Measurements from ENCODE around the gene CAMK1. TPM values are rescaled to one million over a fixed set of nuclear protein-coding genes. Genes with fewer than 3 reads are reported as not detected.

The CAMK1 gene
- total and polyA plus RNA-seq, 3 experiments from 2014 or later, result 2.9 to 27.4 (median 27.0) TPM

DNA sequence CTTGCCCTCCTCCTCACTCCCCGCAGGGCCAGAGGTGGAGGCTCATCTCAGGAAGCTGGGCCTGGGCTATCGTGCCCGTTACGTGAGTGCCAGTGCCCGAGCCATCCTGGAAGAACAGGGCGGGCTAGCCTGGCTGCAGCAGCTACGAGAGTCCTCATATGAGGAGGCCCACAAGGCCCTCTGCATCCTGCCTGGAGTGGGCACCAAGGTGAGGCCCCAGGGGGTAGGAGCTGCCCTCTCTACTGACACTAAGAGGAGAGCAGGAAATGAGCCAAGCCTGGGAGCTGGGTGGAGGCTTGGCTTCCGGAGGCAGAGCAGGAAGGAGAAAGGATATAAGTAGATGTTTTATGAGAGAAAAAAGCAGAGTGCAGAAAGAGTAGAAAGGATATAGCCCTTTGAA is 15.1 kb downstream of the CAMK1 start:
- H3K36me3 Mint-ChIP-seq, result peaks cover 12 to 77% (median 14%) of the 10 kb centered on the region in 3 donors
- H3K36me3 ChIP-seq (ENCODE audit: insufficient read depth, low read length), result peaks cover 16% of the 10 kb centered on the region
- CTCF ChIA-PET, result no interaction called here
- peaks cover 0 to 2% (median 0%) of the 10 kb centered on the region in 5 donors for H3K9me3 Mint-ChIP-seq
- no peak for DNase-seq
- POLR2A ChIA-PET, result interaction anchor here (1.3 kb wide), 1 partner anchor 23 kb away, joined by 5 read pairs; the partner anchor contains the start of gene BRPF1
- H3K27ac Mint-ChIP-seq, result peak overlapping the region in 2 of 8 donors; percentile 32 to 77
- H3K27me3 Mint-ChIP-seq, result peaks cover 0 to 3% of the 10 kb centered on the region in 2 donors
- H3K4me3 ChIP-seq (ENCODE audit: low read length), result no peak overlapping the region
- no peaks in the 10 kb centered on the region for H3K9me3 ChIP-seq (ENCODE audit: low read length)
- H3K4me1 Mint-ChIP-seq, result peaks cover 32 to 46% (median 41%) of the 10 kb centered on the region in 3 donors
- H3K27me3 ChIP-seq (ENCODE audit: insufficient read depth, low read length, poor library complexity, severe bottlenecking), result no peaks in the 10 kb centered on the region
- H3K4me3 Mint-ChIP-seq, result peak overlapping the region in 1 of 7 donors; percentile 52
- H3K4me1 ChIP-seq (ENCODE audit: insufficient read depth, low read length), result peaks cover 28% of the 10 kb centered on the region
- no peak overlapping the region for H3K27ac ChIP-seq (ENCODE audit: low read depth, low read length)

DNA sequence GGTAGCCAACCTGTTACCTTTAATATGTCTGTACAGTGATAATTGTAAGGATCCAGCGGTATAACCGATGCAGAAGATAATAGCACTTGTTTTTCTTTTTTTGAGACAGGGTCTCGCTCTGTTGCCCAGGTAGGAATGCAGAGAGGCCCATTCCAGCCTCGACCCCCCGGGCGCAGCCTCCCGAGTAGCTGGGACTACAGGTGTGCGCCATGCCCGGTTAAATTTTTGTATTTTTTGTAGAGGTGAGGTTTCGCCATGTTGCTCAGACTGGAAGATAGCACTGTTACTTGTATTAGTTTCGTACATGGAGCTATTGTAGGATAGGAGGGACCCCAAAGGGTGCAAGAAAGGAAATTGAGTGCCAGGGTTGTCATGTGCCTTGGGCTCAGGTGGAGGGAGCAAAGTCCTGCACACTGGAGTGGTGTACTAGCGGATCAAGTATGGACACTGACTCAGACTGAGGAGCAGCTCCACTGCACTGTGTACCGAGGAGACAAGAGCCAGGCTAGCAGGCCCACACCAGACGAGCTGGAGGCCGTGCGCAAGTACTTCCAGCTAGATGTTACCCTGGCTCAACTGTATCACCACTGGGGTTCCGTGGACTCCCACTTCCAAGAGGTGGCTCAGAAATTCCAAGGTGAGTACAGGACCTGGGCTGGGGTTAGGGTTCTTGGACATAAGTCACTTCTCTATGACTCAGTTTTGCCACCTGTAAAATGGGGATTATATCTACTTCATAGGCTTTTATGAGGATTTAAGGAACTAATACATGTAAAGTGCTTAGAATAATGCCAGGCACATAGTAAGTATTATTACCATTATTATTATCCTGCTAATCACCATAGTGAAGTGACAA is 19.0 kb downstream of the CAMK1 start:
- H3K4me1 Mint-ChIP-seq, result peaks cover 39 to 58% (median 49%) of the 10 kb centered on the region in 3 donors
- peaks cover 33% of the 10 kb centered on the region for H3K4me1 ChIP-seq (ENCODE audit: insufficient read depth, low read length)
- DNase-seq, result no peak
- H3K36me3 Mint-ChIP-seq, result peaks cover 0 to 78% (median 10%) of the 10 kb centered on the region in 3 donors
- peak overlapping the region; percentile 91 to 97 (median 94) for H3K4me3 Mint-ChIP-seq
- peak overlapping the region; percentile 95 for H3K4me3 ChIP-seq (ENCODE audit: low read length)
- peak overlapping the region; percentile 76 for H3K27ac ChIP-seq (ENCODE audit: low read depth, low read length)
- H3K36me3 ChIP-seq (ENCODE audit: insufficient read depth, low read length), result peaks cover 16% of the 10 kb centered on the region
- CTCF ChIA-PET, result interaction anchor here (0.6 to 1.9 kb wide), 5 partner anchors 18 to 89 kb away, joined by 3 to 5 read pairs (median 4); partner anchors contain the start of genes ARPC4 and TADA3
- H3K9me3 ChIP-seq (ENCODE audit: low read length), result no peaks in the 10 kb centered on the region
- H3K27me3 ChIP-seq (ENCODE audit: insufficient read depth, low read length, poor library complexity, severe bottlenecking), result no peaks in the 10 kb centered on the region
- peaks cover 0 to 2% (median 0%) of the 10 kb centered on the region in 5 donors for H3K9me3 Mint-ChIP-seq
- peaks cover 0 to 4% of the 10 kb centered on the region in 2 donors for H3K27me3 Mint-ChIP-seq
- peak overlapping the region; percentile 40 to 98 (median 91) for H3K27ac Mint-ChIP-seq
- POLR2A ChIA-PET, result interaction anchor here (1.2 to 2.5 kb wide), 3 partner anchors 19 to 93 kb away, joined by 4 to 23 read pairs (median 5); partner anchors contain the start of genes ARPC4, BRPF1 and RPUSD3

DNA sequence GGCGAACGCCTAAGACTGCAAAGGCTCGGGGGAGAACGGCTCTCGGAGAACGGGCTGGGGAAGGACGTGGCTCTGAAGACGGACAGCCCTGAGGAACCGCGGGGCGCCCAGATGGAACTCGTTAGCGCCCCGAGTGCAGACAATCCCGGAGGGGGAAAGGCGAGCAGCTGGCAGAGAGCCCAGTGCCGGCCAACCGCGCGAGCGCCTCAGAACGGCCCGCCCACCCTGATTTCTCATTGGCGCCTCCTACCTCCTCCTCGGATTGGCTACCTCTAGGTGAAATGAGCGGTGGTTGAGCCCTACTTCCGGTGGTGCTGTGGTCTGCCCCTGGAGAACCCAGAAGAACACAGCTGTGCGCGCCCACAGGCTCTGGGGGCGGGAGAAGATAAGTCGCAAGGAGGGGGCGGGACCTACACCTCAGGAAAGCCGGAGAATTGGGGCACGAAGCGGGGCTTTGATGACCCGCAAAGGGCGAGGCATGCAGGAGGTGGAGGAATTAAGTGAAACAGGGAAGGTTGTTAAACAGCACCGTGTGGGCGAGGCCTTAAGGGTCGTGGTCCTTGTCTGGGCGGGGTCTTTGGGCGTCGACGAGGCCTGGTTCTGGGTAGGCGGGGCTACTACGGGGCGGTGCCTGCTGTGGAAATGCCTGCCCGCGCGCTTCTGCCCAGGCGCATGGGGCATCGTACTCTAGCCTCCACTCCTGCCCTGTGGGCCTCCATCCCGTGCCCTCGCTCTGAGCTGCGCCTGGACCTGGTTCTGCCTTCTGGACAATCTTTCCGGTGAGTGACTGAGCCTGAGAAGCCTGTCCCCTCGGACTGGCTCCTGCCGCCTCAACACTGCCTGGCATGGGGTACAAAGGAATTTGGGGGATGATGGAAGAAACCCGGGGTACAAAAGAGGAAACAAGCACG is 19.8 kb downstream of the CAMK1 start, which contains the start of gene OGG1:
Gene OGG1, plus strand, starts transcription at position 308 of the 911 bp plus-strand sequence. Its CDS starts 335 bp downstream, at position 643.
- peaks cover 25% of the 10 kb centered on the region for H3K36me3 ChIP-seq (ENCODE audit: insufficient read depth, low read length)
- POLR2A ChIA-PET, result interaction anchor here (0.8 to 2.5 kb wide), 5 partner anchors 18 to 353 kb away, joined by 3 to 23 read pairs (median 5); partner anchors contain the start of genes ARPC4, BRPF1, RPUSD3 and TADA3

GRCh38 chr3:9749296-9749644 is 20.5 kb downstream of the CAMK1 start:
- H3K4me3 Mint-ChIP-seq, result peak overlapping the region; percentile 91 to 97 (median 94)
- Histone ChIP-seq H3K4me3 (ENCODE audit: low read length) (peak overlapping the region; percentile 95), H3K36me3 (ENCODE audit: insufficient read depth, low read length) (peaks cover 31% of the 10 kb centered on the region), H3K27me3 (ENCODE audit: insufficient read depth, low read length, poor library complexity, severe bottlenecking) (no peaks in the 10 kb centered on the region), H3K27ac (ENCODE audit: low read depth, low read length) (peak overlapping the region; percentile 76), H3K9me3 (ENCODE audit: low read length) (no peaks in the 10 kb centered on the region), H3K4me1 (ENCODE audit: insufficient read depth, low read length) (peaks cover 24% of the 10 kb centered on the region)
- H3K9me3 Mint-ChIP-seq, result peaks cover 0 to 2% (median 0%) of the 10 kb centered on the region in 5 donors
- CTCF ChIA-PET, result interaction anchor here (0.9 to 2.2 kb wide), 5 partner anchors 17 to 60 kb away, joined by 3 to 8 read pairs (median 4); partner anchors contain the start of genes ARPC4 and TADA3
- H3K36me3 Mint-ChIP-seq, result peaks cover 0 to 81% (median 15%) of the 10 kb centered on the region in 3 donors
- POLR2A ChIA-PET, result interaction anchor here (0.8 to 2.5 kb wide), 4 partner anchors 17 to 353 kb away, joined by 3 to 23 read pairs (median 10); partner anchors contain the start of genes ARPC4, BRPF1 and TADA3
- H3K4me1 Mint-ChIP-seq, result peaks cover 35 to 48% (median 40%) of the 10 kb centered on the region in 3 donors
- peaks cover 0 to 4% of the 10 kb centered on the region in 2 donors for H3K27me3 Mint-ChIP-seq
- no peak for DNase-seq
- peak overlapping the region; percentile 83 to 98 (median 92) for H3K27ac Mint-ChIP-seq

More for the DNA sequence above, 19.8 kb downstream of the CAMK1 start, which contains the start of gene OGG1:
- Mint-ChIP-seq H3K4me1 (peaks cover 39 to 54% (median 46%) of the 10 kb centered on the region in 3 donors), H3K27ac (peak within 1 kb of the TSS; percentile 83 to 98 (median 92)), H3K27me3 (peaks cover 0 to 4% of the 10 kb centered on the region in 2 donors), H3K9me3 (peaks cover 0 to 2% (median 0%) of the 10 kb centered on the region in 5 donors), H3K4me3 (peak within 1 kb of the TSS; percentile 91 to 97 (median 94)), H3K36me3 (peaks cover 0 to 81% (median 11%) of the 10 kb centered on the region in 3 donors)
- no peaks in the 10 kb centered on the region for H3K27me3 ChIP-seq (ENCODE audit: insufficient read depth, low read length, poor library complexity, severe bottlenecking)
- CTCF ChIA-PET, result interaction anchor here (0.9 to 2.2 kb wide), 6 partner anchors 17 to 59 kb away, joined by 3 to 8 read pairs (median 4); partner anchors contain the start of genes ARPC4 and TADA3
- H3K9me3 ChIP-seq (ENCODE audit: low read length), result no peaks in the 10 kb centered on the region
- peak; percentile 93 to 97 (median 96) for DNase-seq
- peak within 1 kb of the TSS; percentile 76 for H3K27ac ChIP-seq (ENCODE audit: low read depth, low read length)
- peaks cover 30% of the 10 kb centered on the region for H3K4me1 ChIP-seq (ENCODE audit: insufficient read depth, low read length)
- H3K4me3 ChIP-seq (ENCODE audit: low read length), result peak within 1 kb of the TSS; percentile 95

GRCh38 chr3:9748031-9748430 is 21.7 kb downstream of the CAMK1 start:
- POLR2A ChIA-PET, result no interaction called here
- Mint-ChIP-seq H3K4me3 (peak overlapping the region in 4 of 7 donors; percentile 44 to 95 (median 70)), H3K27ac (peak overlapping the region in 3 of 8 donors; percentile 30 to 83 (median 73)), H3K4me1 (peaks cover 33 to 41% (median 33%) of the 10 kb centered on the region in 3 donors), H3K27me3 (peaks cover 0 to 4% of the 10 kb centered on the region in 2 donors), H3K36me3 (peaks cover 0 to 86% (median 15%) of the 10 kb centered on the region in 3 donors), H3K9me3 (peaks cover 0 to 2% (median 0%) of the 10 kb centered on the region in 5 donors)
- Histone ChIP-seq H3K9me3 (ENCODE audit: low read length) (no peaks in the 10 kb centered on the region), H3K27me3 (ENCODE audit: insufficient read depth, low read length, poor library complexity, severe bottlenecking) (no peaks in the 10 kb centered on the region), H3K4me3 (ENCODE audit: low read length) (no peak overlapping the region), H3K4me1 (ENCODE audit: insufficient read depth, low read length) (peaks cover 24% of the 10 kb centered on the region), H3K27ac (ENCODE audit: low read depth, low read length) (no peak overlapping the region), H3K36me3 (ENCODE audit: insufficient read depth, low read length) (peaks cover 38% of the 10 kb centered on the region)
- no peak for DNase-seq
- CTCF ChIA-PET, result interaction anchor here (2.2 kb wide), 1 partner anchor 45 kb away, joined by 8 read pairs; the partner anchor contains the start of genes ARPC4 and TADA3

- ChIA-PET POLR2A (interaction anchor here (0.5 kb wide), 1 partner anchor 1390 kb away, joined by 6 read pairs; no protein-coding TSS in a partner anchor), CTCF (no interaction called here)
- peaks cover 0 to 4% of the 10 kb centered on the region in 2 donors for H3K27me3 Mint-ChIP-seq
- H3K27me3 ChIP-seq (ENCODE audit: insufficient read depth, low read length, poor library complexity, severe bottlenecking), result no peaks in the 10 kb centered on the region
- H3K4me1 Mint-ChIP-seq, result peaks cover 33 to 37% (median 33%) of the 10 kb centered on the region in 3 donors
- H3K9me3 ChIP-seq (ENCODE audit: low read length), result no peaks in the 10 kb centered on the region
- DNase-seq, result no peak
- H3K4me1 ChIP-seq (ENCODE audit: insufficient read depth, low read length), result peaks cover 24% of the 10 kb centered on the region
- H3K27ac Mint-ChIP-seq, result peak overlapping the region in 2 of 8 donors; percentile 22 to 29
- H3K36me3 Mint-ChIP-seq, result peaks cover 0 to 88% (median 15%) of the 10 kb centered on the region in 3 donors
- peak overlapping the region in 2 of 7 donors; percentile 19 to 53 for H3K4me3 Mint-ChIP-seq
- H3K27ac ChIP-seq (ENCODE audit: low read depth, low read length), result no peak overlapping the region
- peaks cover 44% of the 10 kb centered on the region for H3K36me3 ChIP-seq (ENCODE audit: insufficient read depth, low read length)
- H3K9me3 Mint-ChIP-seq, result peaks cover 0 to 2% (median 0%) of the 10 kb centered on the region in 5 donors
- no peak overlapping the region for H3K4me3 ChIP-seq (ENCODE audit: low read length)
Observed at GRCh38 chr3:9747267-9747666, 22.5 kb downstream of the CAMK1 start.

Data from CD8-positive, alpha-beta memory T cell (primary cell).